ENCODE data around the gene NPHP4. TPM values are rescaled to one million over a fixed set of nuclear protein-coding genes. Genes with fewer than 3 reads are reported as not detected.
"Not testable (repeated sequence)": the region's sequence is repeated elsewhere in the genome, so short reads cannot be mapped to it uniquely, and the experiment has no call there.

NPHP4 gene
- total RNA-seq, 1 donor: 6.5 TPM

- no peak for TF ChIP-seq CTCF (IDR thresholded peaks at IDR 0.05; ENCODE audit: insufficient read depth, low read depth, low read length)
- DNase-seq (ENCODE audit: low read depth): no peak
- no peak overlapping the region for H3K4me3 ChIP-seq (ENCODE audit: low read depth, low read length)
Observed at GRCh38 chr1:5926686-5927435, 65.4 kb downstream of the NPHP4 start.

GRCh38 chr1:5922700-5923330, 69.4 kb downstream of the NPHP4 start:
- not testable (repeated sequence) for DNase-seq (ENCODE audit: low read depth); H3K4me3 ChIP-seq (ENCODE audit: low read depth, low read length)

GRCh38 chr1:5921671-5922070, 70.6 kb downstream of the NPHP4 start:
- no peak for DNase-seq (ENCODE audit: low read depth)
- no peak overlapping the region for H3K4me3 ChIP-seq (ENCODE audit: low read depth, low read length)
- no peak for TF ChIP-seq CTCF (IDR thresholded peaks at IDR 0.05; ENCODE audit: insufficient read depth, low read depth, low read length)

- no peak overlapping the region for H3K4me3 ChIP-seq (ENCODE audit: low read depth, low read length)
- no peak for TF ChIP-seq CTCF (IDR thresholded peaks at IDR 0.05; ENCODE audit: insufficient read depth, low read depth, low read length)
- no peak for DNase-seq (ENCODE audit: low read depth)
Observed at GRCh38 chr1:5921129-5921528, 71.1 kb downstream of the NPHP4 start.

- no peak for DNase-seq (ENCODE audit: low read depth)
- no peak overlapping the region for H3K4me3 ChIP-seq (ENCODE audit: low read depth, low read length)
- no peak for TF ChIP-seq CTCF (IDR thresholded peaks at IDR 0.05; ENCODE audit: insufficient read depth, low read depth, low read length)
Observed at GRCh38 chr1:5920201-5920600, 72.0 kb downstream of the NPHP4 start.

GRCh38 chr1:5918275-5918649, 74.0 kb downstream of the NPHP4 start:
- DNase-seq (ENCODE audit: low read depth): no peak
- TF ChIP-seq CTCF (IDR thresholded peaks at IDR 0.05; ENCODE audit: insufficient read depth, low read depth, low read length): no peak
- H3K4me3 ChIP-seq (ENCODE audit: low read depth, low read length): no peak overlapping the region

GRCh38 chr1:5917591-5918274, 74.5 kb downstream of the NPHP4 start:
- no peak overlapping the region for H3K4me3 ChIP-seq (ENCODE audit: low read depth, low read length)
- TF ChIP-seq CTCF (IDR thresholded peaks at IDR 0.05; ENCODE audit: insufficient read depth, low read depth, low read length): no peak
- DNase-seq (ENCODE audit: low read depth): no peak

Data from fibroblast of villous mesenchyme (primary cell).